DOHH2 (cell line): ENCODE measurements around the gene ALOX5AP.

Source experiments
- H3F3A ChIP-seq: fragments of 200-600 bp; sonication (generic), shearing (Covaris generic); 2 replicates; pipeline ENCODE4 v1.6.0; 2016; ENCODE audit warnings: antibody characterized with exemption, mild to moderate bottlenecking; ENCODE audit not compliant: control insufficient read depth, insufficient read depth
- H3K27ac ChIP-seq: fragments of 200-600 bp; sonication (generic); 2 replicates; pipeline ENCODE4 v1.5.1; 2014; ENCODE audit warnings: low read depth, mild to moderate bottlenecking, low read length, moderate library complexity
- H3K27me3 ChIP-seq: fragments of 200-600 bp; sonication (generic); 2 replicates; pipeline ENCODE4 v1.6.1; 2014; ENCODE audit warnings: mild to moderate bottlenecking, low read length, mixed read lengths; ENCODE audit not compliant: control insufficient read depth
- H3K36me3 ChIP-seq: fragments of 200-600 bp; sonication (generic); 2 replicates; pipeline ENCODE4 v1.6.1; 2014; ENCODE audit warnings: mild to moderate bottlenecking, low read length, moderate library complexity, mixed read lengths; ENCODE audit not compliant: control insufficient read depth
- H3K4me1 ChIP-seq: fragments of 200-600 bp; sonication (generic); 2 replicates; pipeline ENCODE4 v1.6.1; 2014; ENCODE audit warnings: mild to moderate bottlenecking, low read length, mixed read lengths; ENCODE audit not compliant: control insufficient read depth
- H3K4me2 ChIP-seq: fragments of 200-600 bp; sonication (generic); 2 replicates; pipeline ENCODE4 v1.6.0; 2014; ENCODE audit warnings: mild to moderate bottlenecking, low read length, moderate library complexity
- H3K4me3 ChIP-seq: fragments of 200-600 bp; sonication (generic); 2 replicates; pipeline ENCODE4 v1.5.1; 2014; ENCODE audit warnings: mild to moderate bottlenecking, low read length, mixed read lengths
- H3K79me2 ChIP-seq: fragments of 200-600 bp; sonication (generic); 2 replicates; pipeline ENCODE4 v1.6.1; 2014; ENCODE audit warnings: mild to moderate bottlenecking, low read length, mixed read lengths; ENCODE audit not compliant: control insufficient read depth
- H3K9me2 ChIP-seq: fragments of 200-600 bp; sonication (generic); replicated peaks from 2 replicates; pipeline ENCODE4 v1.6.1; 2014; ENCODE audit warnings: mild to moderate bottlenecking, low read length, mixed read lengths; ENCODE audit not compliant: control insufficient read depth
- H3K9me3 ChIP-seq: fragments of 200-600 bp; sonication (generic); 2 replicates; pipeline ENCODE4 v1.6.1; 2014; ENCODE audit warnings: antibody characterized with exemption, low read length, mixed read lengths; ENCODE audit not compliant: control insufficient read depth, insufficient read depth
- H4K20me1 ChIP-seq: fragments of 200-600 bp; sonication (generic); 2 replicates; pipeline ENCODE4 v1.6.0; 2014; ENCODE audit warnings: low read depth, mild to moderate bottlenecking, antibody characterized with exemption, low read length, moderate library complexity; ENCODE audit not compliant: control insufficient read depth, insufficient read depth
- CTCF ChIP-seq: fragments of 200-600 bp; sonication (generic); IDR thresholded peaks from one replicate; pipeline ENCODE4 v1.5.1; 2014; ENCODE audit warnings: antibody characterized with exemption, mild to moderate bottlenecking, low read depth, low read length; ENCODE audit not compliant: poor library complexity, severe bottlenecking
- EZH2phosphoT487 ChIP-seq: fragments of 200-600 bp; sonication (generic); IDR thresholded peaks from 2 replicates; pipeline ENCODE4 v1.6.1; 2017; ENCODE audit warnings: borderline replicate concordance, mild to moderate bottlenecking, antibody characterized with exemption, low read length, moderate library complexity, mixed read lengths

The ALOX5AP gene

DNA sequence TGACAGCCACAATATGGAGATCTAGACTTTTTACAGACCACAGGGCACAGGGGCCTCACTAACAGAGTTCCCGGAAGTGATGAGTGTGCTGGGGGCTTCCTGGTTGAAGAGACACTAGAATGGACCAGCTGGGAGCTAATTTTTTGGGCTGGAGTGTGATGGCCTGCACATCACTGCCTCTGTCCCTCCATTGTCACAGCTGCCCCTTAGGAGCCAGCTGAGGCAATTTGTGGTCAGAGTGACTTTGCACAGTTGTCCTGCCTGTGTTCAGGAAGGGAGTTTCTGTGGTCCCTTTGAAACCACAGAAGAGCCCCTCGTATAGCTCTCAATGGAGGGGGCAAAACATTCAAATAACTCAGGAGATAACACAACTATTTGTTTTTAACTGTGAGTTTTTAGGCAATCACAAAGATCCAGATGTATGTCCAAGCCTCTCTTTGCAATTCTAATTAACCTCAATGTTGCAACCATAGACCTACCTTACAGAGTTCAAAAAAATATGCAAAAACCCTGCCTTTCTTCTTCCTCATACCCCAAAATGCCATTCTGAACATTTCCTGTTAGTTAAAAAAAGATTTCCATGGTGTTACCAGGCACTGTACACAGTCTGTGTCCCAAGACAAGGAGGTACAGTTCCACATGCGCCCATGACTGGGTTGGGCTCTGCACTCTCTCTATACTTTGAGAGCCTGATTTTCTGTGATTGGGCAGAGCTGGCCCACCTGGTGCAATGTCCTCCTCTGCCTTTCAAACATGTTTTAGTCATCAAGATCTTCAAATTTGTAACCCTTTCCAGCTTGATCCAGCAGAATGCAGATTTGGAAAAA is 2.4 kb downstream of the ALOX5AP start:
- Histone ChIP-seq H3F3A (no peaks in the 10 kb centered on the region), H4K20me1 (no peaks in the 10 kb centered on the region), H3K79me2 (peaks cover 39% of the 10 kb centered on the region), H3K9me3 (no peaks in the 10 kb centered on the region), H3K9me2 (no peaks in the 10 kb centered on the region), H3K36me3 (no peaks in the 10 kb centered on the region; the same call in 1 of the 2 replicates), H3K27ac (peak overlapping the region; percentile 75), H3K4me1 (peaks cover 65% of the 10 kb centered on the region), H3K4me2 (peak overlapping the region; percentile 76), H3K27me3 (no peaks in the 10 kb centered on the region), H3K4me3 (peak overlapping the region; percentile 75)
- TF ChIP-seq EZH2phosphoT487 (no peak), CTCF (no peak)

DNA sequence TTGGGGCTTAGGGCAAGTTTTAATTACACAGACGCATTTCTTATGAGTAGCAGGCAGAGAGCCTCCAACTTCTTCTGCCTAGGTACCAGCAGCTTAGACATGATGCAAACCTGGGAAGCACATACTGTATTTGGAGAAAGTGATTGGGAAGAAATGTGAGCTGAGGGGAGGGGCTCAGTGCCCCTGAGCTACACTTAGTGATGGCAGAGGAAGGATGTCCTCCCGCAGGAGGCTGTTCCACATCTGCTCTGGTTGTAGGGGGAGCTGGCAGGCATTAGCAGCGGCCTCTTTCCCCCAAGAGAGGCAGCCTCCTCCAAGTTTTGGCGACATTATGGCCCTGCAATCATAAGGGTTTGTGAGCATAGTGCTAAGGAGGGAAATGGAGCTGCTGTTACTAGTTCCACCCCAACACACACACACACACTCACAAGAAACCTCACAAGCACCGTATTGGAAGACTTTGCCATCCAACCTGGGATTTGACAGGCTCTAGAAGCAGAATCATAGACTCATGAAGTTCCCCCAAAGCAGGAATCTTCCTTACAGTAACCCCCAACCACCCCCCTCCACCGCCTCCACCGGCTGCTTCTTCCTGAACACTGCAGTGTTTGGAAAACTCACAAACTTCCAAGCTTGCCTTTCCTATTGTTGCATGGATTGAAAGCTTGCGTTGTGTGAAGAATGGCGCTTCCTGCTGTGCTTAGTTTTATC is 3.3 kb downstream of the ALOX5AP start:
- peak overlapping the region; percentile 75; the same call in 1 of the 2 replicates for H3K4me3 ChIP-seq
- TF ChIP-seq EZH2phosphoT487 (no peak), CTCF (no peak)
- H3F3A ChIP-seq = no peaks in the 10 kb centered on the region
- peaks cover 4% of the 10 kb centered on the region for H3K36me3 ChIP-seq
- no peaks in the 10 kb centered on the region for H3K9me3 ChIP-seq
- H3K4me1 ChIP-seq = peaks cover 70% of the 10 kb centered on the region
- peaks cover 39% of the 10 kb centered on the region for H3K79me2 ChIP-seq
- H3K27me3 ChIP-seq = no peaks in the 10 kb centered on the region
- no peaks in the 10 kb centered on the region for H3K9me2 ChIP-seq
- peak overlapping the region; percentile 76 for H3K4me2 ChIP-seq
- no peak overlapping the region for H3K27ac ChIP-seq
- H4K20me1 ChIP-seq = no peaks in the 10 kb centered on the region

DNA sequence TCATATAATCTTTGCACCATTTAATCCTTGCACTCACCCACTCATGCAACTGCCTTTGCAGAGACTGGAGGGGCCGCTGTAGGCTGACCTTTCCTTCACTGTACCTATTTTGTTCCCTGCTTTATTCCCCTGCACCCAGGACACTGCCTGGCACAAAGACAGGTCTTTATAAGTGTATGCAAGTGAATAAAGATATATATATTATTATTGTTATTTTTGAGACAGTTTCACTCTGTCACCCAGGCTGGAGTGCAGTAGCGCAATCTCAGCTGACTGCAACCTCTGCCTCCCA is 3.8 kb downstream of the ALOX5AP start:
- no peak for TF ChIP-seq CTCF
- TF ChIP-seq EZH2phosphoT487 = no peak
- no peaks in the 10 kb centered on the region for H3K9me3 ChIP-seq
- no peaks in the 10 kb centered on the region for H3K9me2 ChIP-seq
- H3K27ac ChIP-seq = no peak overlapping the region
- peaks cover 72% of the 10 kb centered on the region for H3K4me1 ChIP-seq
- H3K4me3 ChIP-seq = no peak overlapping the region
- H3F3A ChIP-seq = no peaks in the 10 kb centered on the region
- no peaks in the 10 kb centered on the region for H4K20me1 ChIP-seq
- H3K79me2 ChIP-seq = peaks cover 39% of the 10 kb centered on the region
- H3K27me3 ChIP-seq = no peaks in the 10 kb centered on the region
- H3K36me3 ChIP-seq = peaks cover 9% of the 10 kb centered on the region
- peak overlapping the region; percentile 76; the same call in 1 of the 2 replicates for H3K4me2 ChIP-seq
